IMR-90 (cell line): ENCODE measurements around the gene SORBS1. TPM values are rescaled to one million over a fixed set of nuclear protein-coding genes. Genes with fewer than 3 reads are reported as not detected.

Source experiments
- ATAC-seq: fragments of 200-7000 bp; cut with Tn5 transposase; 2 replicates; pipeline ENCODE4 v1.9.1; 2020; ENCODE audit warnings: low read depth, mild to moderate bottlenecking, moderate library complexity
- BruUV-seq: library from RNA; stranded (reverse); fragments of 400-500 nt; replicated peaks from 2 replicates; lab custom pipeline; 2021; lab: Mats Ljungman, UMichigan
- CTCF ChIA-PET: fragments of 300-600 bp; formaldehyde crosslinking; extraction: SDS; loops from one replicate; lab custom pipeline; 2021; ENCODE audit warnings: antibody characterized with exemption; lab: Yijun Ruan, JAX
- POLR2A ChIA-PET: fragments of 300-600 bp; sonication (Branson Sonifier 250); formaldehyde crosslinking; loops from one replicate; lab custom pipeline; 2022; ENCODE audit warnings: antibody characterized with exemption; ENCODE audit not compliant: unreplicated experiment; lab: Charles Lee
- DNase-seq: peaks from one replicate; pipeline ENCODE4 v3.0.0; 2013
- H2AFZ ChIP-seq: replicated peaks from 2 replicates; pipeline ENCODE3; 2013; ENCODE audit warnings: low read length, mild to moderate bottlenecking; ENCODE audit not compliant: poor library complexity
- H2AK5ac ChIP-seq: 2 replicates; pipeline ENCODE4 v1.6.1; 2013; ENCODE audit warnings: low read depth, low read length, inconsistent platforms
- H2AK9ac ChIP-seq: replicated peaks from 2 replicates; pipeline ENCODE3; 2013; ENCODE audit warnings: mild to moderate bottlenecking, low read depth, low read length, moderate library complexity; ENCODE audit not compliant: poor library complexity
- H2BK120ac ChIP-seq: 2 replicates; pipeline ENCODE4 v1.6.1; 2013; ENCODE audit warnings: low read depth, low read length, inconsistent platforms
- H2BK15ac ChIP-seq: 3 replicates; pipeline ENCODE4 v1.6.1; 2013; ENCODE audit warnings: low read depth, low read length, inconsistent platforms
- H2BK20ac ChIP-seq: 2 replicates; pipeline ENCODE4 v1.6.1; 2013; ENCODE audit warnings: low read depth, mild to moderate bottlenecking, inconsistent platforms, low read length, moderate library complexity
- H2BK5ac ChIP-seq: 2 replicates; pipeline ENCODE4 v1.6.1; 2013; ENCODE audit warnings: mild to moderate bottlenecking, low read depth, low read length, inconsistent platforms; ENCODE audit not compliant: poor library complexity, severe bottlenecking
- H3K14ac ChIP-seq: replicated peaks from 2 replicates; pipeline ENCODE4 v1.6.1; 2013; ENCODE audit warnings: low read depth, low read length, inconsistent platforms
- H3K18ac ChIP-seq: 2 replicates; pipeline ENCODE4 v1.6.1; 2013; ENCODE audit warnings: low read depth, low read length, control low read depth
- H3K23ac ChIP-seq: 2 replicates; pipeline ENCODE4 v1.6.1; 2013; ENCODE audit warnings: low read depth, low read length, inconsistent platforms
- H3K27ac ChIP-seq: 2 replicates; pipeline ENCODE4 v1.5.1; 2013; ENCODE audit warnings: mild to moderate bottlenecking, control low read depth, low read length; ENCODE audit not compliant: insufficient read depth
- H3K27me3 ChIP-seq: 2 replicates; pipeline ENCODE4 v1.6.1; 2013; ENCODE audit warnings: low read length; ENCODE audit not compliant: control insufficient read depth, insufficient read depth
- H3K36me3 ChIP-seq: 2 replicates; pipeline ENCODE4 v1.6.1; 2013; ENCODE audit warnings: low read length, mixed read lengths; ENCODE audit not compliant: control insufficient read depth, insufficient read depth
- H3K4ac ChIP-seq: 2 replicates; pipeline ENCODE4 v1.6.1; 2013; ENCODE audit warnings: low read depth, low read length, inconsistent platforms
- H3K4me1 ChIP-seq: 2 replicates; pipeline ENCODE4 v1.6.1; 2013; ENCODE audit warnings: low read length, mixed read lengths; ENCODE audit not compliant: control insufficient read depth, insufficient read depth
- H3K4me2 ChIP-seq: 2 replicates; pipeline ENCODE4 v1.6.1; 2013; ENCODE audit warnings: low read depth, mild to moderate bottlenecking, control low read depth, low read length, moderate library complexity
- H3K4me3 ChIP-seq: 2 replicates; pipeline ENCODE4 v1.5.1; 2013; ENCODE audit warnings: low read depth, mild to moderate bottlenecking, control low read depth, low read length, moderate library complexity; ENCODE audit not compliant: insufficient read depth
- H3K56ac ChIP-seq: 2 replicates; pipeline ENCODE4 v1.6.1; 2013; ENCODE audit warnings: low read length, inconsistent platforms; ENCODE audit not compliant: insufficient read depth; ENCODE audit errors: extremely low read depth
- H3K79me1 ChIP-seq, 2 experiments: 2 replicates each; pipeline ENCODE4 v1.6.1; 2013; ENCODE audit warnings: low read length in 2 of 2, inconsistent platforms in 1 of 2, low read depth in 1 of 2
- H3K9ac ChIP-seq: 2 replicates; pipeline ENCODE4 v1.6.1; 2013; ENCODE audit warnings: low read depth, low read length, control low read depth
- H3K9me1 ChIP-seq: 2 replicates; pipeline ENCODE4 v1.6.1; 2013; ENCODE audit warnings: low read length, inconsistent platforms; ENCODE audit not compliant: insufficient read depth
- H3K9me3 ChIP-seq: 2 replicates; pipeline ENCODE4 v1.6.1; 2013; ENCODE audit warnings: low read length; ENCODE audit not compliant: control insufficient read depth, insufficient read depth
- H4K20me1 ChIP-seq: 2 replicates; pipeline ENCODE4 v1.6.1; 2013; ENCODE audit warnings: low read length, inconsistent platforms; ENCODE audit not compliant: insufficient read depth
- H4K5ac ChIP-seq: 2 replicates; pipeline ENCODE4 v1.6.1; 2013; ENCODE audit warnings: mild to moderate bottlenecking, low read depth, low read length, control low read depth
- H4K8ac ChIP-seq, 2 experiments: 2 replicates each; pipeline ENCODE4 v1.6.1; 2013; ENCODE audit warnings: low read depth in 2 of 2, low read length in 2 of 2, control low read depth in 1 of 2, inconsistent platforms in 1 of 2
- H4K91ac ChIP-seq: 2 replicates; pipeline ENCODE4 v1.6.1; 2013; ENCODE audit warnings: low read depth, low read length, inconsistent platforms; ENCODE audit not compliant: insufficient read depth
- BHLHE40 ChIP-seq: fragments of 150-350 bp; IDR thresholded peaks from 2 replicates; pipeline ENCODE4 v1.6.1; 2016; ENCODE audit warnings: mild to moderate bottlenecking, low read depth, low read length
- CEBPB ChIP-seq: IDR thresholded peaks from 2 replicates; pipeline ENCODE4 v1.6.1; 2012; ENCODE audit warnings: low read depth, low read length, improper control_type of control experiment
- CHD1 ChIP-seq: IDR thresholded peaks from 2 replicates; pipeline ENCODE4 v1.6.1; 2012; ENCODE audit warnings: low read depth, low read length, improper control_type of control experiment
- FOS ChIP-seq: fragments of 150-350 bp; IDR thresholded peaks from 2 replicates; pipeline ENCODE4 v1.6.1; 2016; ENCODE audit warnings: low read depth, low read length
- MAFK ChIP-seq: IDR thresholded peaks from 2 replicates; pipeline ENCODE4 v1.6.1; 2012; ENCODE audit warnings: low read depth, low read length, improper control_type of control experiment
- MAZ ChIP-seq: IDR thresholded peaks from 2 replicates; pipeline ENCODE4 v1.6.1; 2012; ENCODE audit warnings: low read depth, mild to moderate bottlenecking, low read length, improper control_type of control experiment, moderate library complexity, borderline replicate concordance
- MXI1 ChIP-seq: IDR thresholded peaks from 2 replicates; pipeline ENCODE4 v1.6.1; 2012; ENCODE audit warnings: low read depth, mild to moderate bottlenecking, low read length, moderate library complexity, borderline replicate concordance
- NFE2L2 ChIP-seq: fragments of 150-350 bp; IDR thresholded peaks from 2 replicates; pipeline ENCODE4 v1.6.1; 2016; ENCODE audit warnings: low read depth, mild to moderate bottlenecking, low read length
- POLR2A ChIP-seq: IDR thresholded peaks from 2 replicates; pipeline ENCODE4 v1.6.1; 2012; ENCODE audit warnings: mild to moderate bottlenecking, low read depth, low read length
- RAD21 ChIP-seq: IDR thresholded peaks from 2 replicates; pipeline ENCODE4 v1.6.1; 2012; ENCODE audit warnings: low read length, improper control_type of control experiment
- RCOR1 ChIP-seq: IDR thresholded peaks from 2 replicates; pipeline ENCODE4 v1.6.1; 2012; ENCODE audit warnings: mild to moderate bottlenecking, low read length, improper control_type of control experiment; ENCODE audit not compliant: insufficient replicate concordance
- RFX5 ChIP-seq: IDR thresholded peaks from 2 replicates; pipeline ENCODE4 v1.8.0; 2012; ENCODE audit warnings: low read depth, mild to moderate bottlenecking, low read length, moderate library complexity
- SMC3 ChIP-seq: fragments of 150-350 bp; IDR thresholded peaks from 2 replicates; pipeline ENCODE4 v1.6.1; 2016; ENCODE audit warnings: low read depth, mild to moderate bottlenecking, antibody characterized with exemption, low read length, moderate library complexity
- WGBS, 2 experiments: methylation state at CpG; one replicate each; pipeline versions ENCODE4 v1.1.5 to v1.1.7; 2013; ENCODE audit warnings: missing lambda C conversion rate in 2 of 2; ENCODE audit not compliant: insufficient read length in 1 of 2; ENCODE audit errors: extremely low coverage in 2 of 2; 5-methylcytosine and 5-hydroxymethylcytosine counted together
- dilution Hi-C: fragments of 300-500 bp; cut with HindIII; formaldehyde crosslinking; loops from one replicate; pipeline ENCODE4 v1.14.3; 2018; ENCODE audit warnings: low sequenced_read_pairs; ENCODE audit not compliant: unreplicated experiment
- in situ Hi-C: fragments of 300-500 bp; cut with MboI; formaldehyde crosslinking; loops from 3 replicates; pipeline ENCODE4 v1.14.3; 2019; ENCODE audit warnings: low sequenced_read_pairs, inconsistent platforms, mixed read lengths
- intact Hi-C: fragments of 100-400 bp; cut with micrococcal nuclease; formaldehyde crosslinking; loops from 2 replicates; pipeline ENCODE4 v1.10.0; 2022
- polyA plus RNA-seq, 3 experiments: library from polyadenylated mRNA; depleted of rRNA; stranded (reverse); fragments of >200 nt; gene quantifications; 2 replicates each; pipeline ENCODE4 v1.2.3, GENCODE V29; 2012; ENCODE audit warnings: low replicate concordance in 1 of 3
- total RNA-seq: library from RNA; depleted of rRNA; stranded (reverse); fragments of >200 nt; gene quantifications from 2 replicates; pipeline ENCODE4 v1.2.3, GENCODE V29; 2012
- TF ChIP-seq, protein P1 (sequence below): conservative IDR thresholded peaks from 2 replicates; pipeline ENCODE4 v1.5.1; 2012; ENCODE audit warnings: mild to moderate bottlenecking, low read depth, low read length, improper control_type of control experiment
- TF ChIP-seq, protein P2 (sequence below): fragments of 150-350 bp; IDR thresholded peaks from 2 replicates; pipeline ENCODE4 v1.6.1; 2017; ENCODE audit warnings: mild to moderate bottlenecking, antibody characterized with exemption, low read length, low read depth
- TF ChIP-seq, protein P3 (sequence below): fragments of 150-350 bp; IDR thresholded peaks from 2 replicates; pipeline ENCODE4 v1.6.1; 2016; ENCODE audit warnings: low read depth, mild to moderate bottlenecking, low read length, moderate library complexity, borderline replicate concordance

SORBS1 gene
- total and polyA plus RNA-seq, 2 of the 4 experiments (the other 2 are of a cell fraction): 0.18 to 0.32 TPM

DNA sequence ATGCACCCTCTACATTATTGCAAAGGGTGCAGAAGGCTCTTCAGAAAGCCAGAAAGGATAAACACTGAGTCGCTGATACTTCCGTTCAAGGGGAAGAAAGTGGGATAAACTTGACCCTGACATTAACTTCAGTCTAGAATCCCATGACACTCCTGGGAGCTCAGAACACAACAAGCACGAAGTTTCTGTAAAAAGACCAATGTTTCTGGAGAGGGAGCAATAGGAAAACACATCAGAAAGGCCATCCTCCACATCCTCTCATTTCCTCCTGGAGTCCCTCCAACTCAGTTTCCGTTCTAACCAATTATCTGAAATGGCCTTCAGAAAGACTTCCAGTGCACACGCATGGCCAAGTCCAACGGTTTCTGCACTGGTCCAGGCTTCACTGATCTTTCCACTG, 113.5 kb downstream of the SORBS1 start:
- no TSS peak for BruUV-seq
- Histone ChIP-seq H3K18ac (no peak overlapping the region), H3K14ac (no peak overlapping the region), H3K4me1 (peaks cover 3% of the 10 kb centered on the region), H3K79me1 (no peaks in the 10 kb centered on the region), H2BK20ac (no peak overlapping the region), H3K9me3 (no peaks in the 10 kb centered on the region), H4K20me1 (no peaks in the 10 kb centered on the region), H3K27me3 (peaks cover 8% of the 10 kb centered on the region), H3K27ac (no peak overlapping the region), H2AK5ac (no peak overlapping the region), H3K23ac (no peak overlapping the region), H3K36me3 (no peaks in the 10 kb centered on the region), H2BK15ac (no peak overlapping the region), H3K4me2 (no peak overlapping the region), H2AFZ (no peak overlapping the region), H3K4ac (no peak overlapping the region), H4K8ac (no peak overlapping the region), H4K5ac (no peak overlapping the region), H4K91ac (no peak overlapping the region), H2BK120ac (no peak overlapping the region), H3K4me3 (no peak overlapping the region), H3K9ac (no peak overlapping the region), H3K56ac (no peak overlapping the region), H2AK9ac (no peak overlapping the region), H3K9me1 (no peaks in the 10 kb centered on the region; the same call in 1 of the 2 replicates), H2BK5ac (no peak overlapping the region)
- in situ Hi-C loops: no loop called here
- TF ChIP-seq BHLHE40 (no peak), POLR2A (no peak), RCOR1 (no peak), SMC3 (no peak), MXI1 (no peak), MAZ (no peak), MAFK (no peak), RAD21 (no peak), CEBPB (no peak), RFX5 (no peak), FOS (no peak), NFE2L2 (no peak), CHD1 (no peak)
- TF ChIP-seq, protein P1, sequence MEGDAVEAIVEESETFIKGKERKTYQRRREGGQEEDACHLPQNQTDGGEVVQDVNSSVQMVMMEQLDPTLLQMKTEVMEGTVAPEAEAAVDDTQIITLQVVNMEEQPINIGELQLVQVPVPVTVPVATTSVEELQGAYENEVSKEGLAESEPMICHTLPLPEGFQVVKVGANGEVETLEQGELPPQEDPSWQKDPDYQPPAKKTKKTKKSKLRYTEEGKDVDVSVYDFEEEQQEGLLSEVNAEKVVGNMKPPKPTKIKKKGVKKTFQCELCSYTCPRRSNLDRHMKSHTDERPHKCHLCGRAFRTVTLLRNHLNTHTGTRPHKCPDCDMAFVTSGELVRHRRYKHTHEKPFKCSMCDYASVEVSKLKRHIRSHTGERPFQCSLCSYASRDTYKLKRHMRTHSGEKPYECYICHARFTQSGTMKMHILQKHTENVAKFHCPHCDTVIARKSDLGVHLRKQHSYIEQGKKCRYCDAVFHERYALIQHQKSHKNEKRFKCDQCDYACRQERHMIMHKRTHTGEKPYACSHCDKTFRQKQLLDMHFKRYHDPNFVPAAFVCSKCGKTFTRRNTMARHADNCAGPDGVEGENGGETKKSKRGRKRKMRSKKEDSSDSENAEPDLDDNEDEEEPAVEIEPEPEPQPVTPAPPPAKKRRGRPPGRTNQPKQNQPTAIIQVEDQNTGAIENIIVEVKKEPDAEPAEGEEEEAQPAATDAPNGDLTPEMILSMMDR: no peak
- TF ChIP-seq, protein P2, sequence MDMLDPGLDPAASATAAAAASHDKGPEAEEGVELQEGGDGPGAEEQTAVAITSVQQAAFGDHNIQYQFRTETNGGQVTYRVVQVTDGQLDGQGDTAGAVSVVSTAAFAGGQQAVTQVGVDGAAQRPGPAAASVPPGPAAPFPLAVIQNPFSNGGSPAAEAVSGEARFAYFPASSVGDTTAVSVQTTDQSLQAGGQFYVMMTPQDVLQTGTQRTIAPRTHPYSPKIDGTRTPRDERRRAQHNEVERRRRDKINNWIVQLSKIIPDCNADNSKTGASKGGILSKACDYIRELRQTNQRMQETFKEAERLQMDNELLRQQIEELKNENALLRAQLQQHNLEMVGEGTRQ: no peak
- TF ChIP-seq, protein P3, sequence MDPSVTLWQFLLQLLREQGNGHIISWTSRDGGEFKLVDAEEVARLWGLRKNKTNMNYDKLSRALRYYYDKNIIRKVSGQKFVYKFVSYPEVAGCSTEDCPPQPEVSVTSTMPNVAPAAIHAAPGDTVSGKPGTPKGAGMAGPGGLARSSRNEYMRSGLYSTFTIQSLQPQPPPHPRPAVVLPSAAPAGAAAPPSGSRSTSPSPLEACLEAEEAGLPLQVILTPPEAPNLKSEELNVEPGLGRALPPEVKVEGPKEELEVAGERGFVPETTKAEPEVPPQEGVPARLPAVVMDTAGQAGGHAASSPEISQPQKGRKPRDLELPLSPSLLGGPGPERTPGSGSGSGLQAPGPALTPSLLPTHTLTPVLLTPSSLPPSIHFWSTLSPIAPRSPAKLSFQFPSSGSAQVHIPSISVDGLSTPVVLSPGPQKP: no peak
- dilution Hi-C loops: no loop called here
- POLR2A ChIA-PET: no interaction called here
- WGBS, 2 experiments: 14% methylated on average over 1 of the region's 6 CpGs; no CpG with 5 or more reads in 1 of the 2 experiments
- DNase-seq (no peak), ATAC-seq (no peak)
- CTCF ChIA-PET: interaction anchor here (0.6 to 1.1 kb wide), 2 partner anchors 17 to 623 kb away, joined by 3 to 5 read pairs; no protein-coding TSS in a partner anchor
- intact Hi-C loops: loop anchor here (5.0 kb wide), 1 partner anchor 315 kb away; no protein-coding TSS in a partner anchor
